Endothelial cell of umbilical vein (primary cell): ENCODE measurements around the gene NOTCH1. TPM values are rescaled to one million over a fixed set of nuclear protein-coding genes. Genes with fewer than 3 reads are reported as not detected.

Experiments used
- BruUV-seq: library from RNA; stranded (reverse); fragments of 400-500 nt; replicated peaks from 2 replicates; lab custom pipeline; 2021; lab: Mats Ljungman, UMichigan
- CTCF ChIA-PET: fragments of 300-600, 350-600 bp; sonication (Branson Sonifier 250); formaldehyde crosslinking; loops from one replicate; lab custom pipeline; 2021; ENCODE audit warnings: antibody characterized with exemption, inconsistent platforms; lab: Charles Lee
- POLR2A ChIA-PET: fragments of 300-600, 350-600 bp; sonication (Branson Sonifier 250); formaldehyde crosslinking; loops from one replicate; lab custom pipeline; 2021; ENCODE audit warnings: antibody characterized with exemption, inconsistent platforms; lab: Charles Lee
- DNase-seq: peaks from one replicate; pipeline ENCODE4 v3.0.0-alpha.2; 2011; ENCODE audit warnings: low read depth, low spot score
- FAIRE-seq: peaks from 2 replicates; lab custom pipeline; 2011; peaks lifted over from hg19 to GRCh38; lab: Jason Lieb, UNC
- H2AFZ ChIP-seq: 2 replicates; pipeline ENCODE4 v1.6.0; 2012; ENCODE audit warnings: low read depth, low read length, control low read depth, inconsistent platforms
- H3K27ac ChIP-seq: 2 replicates; pipeline ENCODE4 v1.5.1; 2011; ENCODE audit warnings: low read depth, mild to moderate bottlenecking, control low read depth, low read length, moderate library complexity; ENCODE audit not compliant: insufficient read depth
- H3K27me3 ChIP-seq, 2 experiments: 2 replicates each; pipeline versions ENCODE4 v1.6.0 to v1.6.1; 2011; ENCODE audit warnings: low read length in 2 of 2, mixed read lengths in 1 of 2; ENCODE audit not compliant: control insufficient read depth in 2 of 2, insufficient read depth in 2 of 2
- H3K36me3 ChIP-seq, 2 experiments: 2 replicates in 1 of 2; 3 replicates in 1 of 2; pipeline ENCODE4 v1.5.1; 2011; ENCODE audit warnings: low read length in 2 of 2, mild to moderate bottlenecking in 1 of 2, moderate library complexity in 1 of 2; ENCODE audit not compliant: control insufficient read depth in 2 of 2, insufficient read depth in 2 of 2; ENCODE audit errors: extremely low read depth in 1 of 2
- H3K4me1 ChIP-seq: 3 replicates; pipeline ENCODE4 v1.5.1; 2011; ENCODE audit warnings: mild to moderate bottlenecking, low read length; ENCODE audit not compliant: control insufficient read depth, insufficient read depth; ENCODE audit errors: extremely low read depth
- H3K4me2 ChIP-seq: 2 replicates; pipeline ENCODE4 v1.6.1; 2011; ENCODE audit warnings: low read length, control low read depth, mixed read lengths; ENCODE audit not compliant: insufficient read depth
- H3K4me3 ChIP-seq, 3 experiments: fragments of 200-600 bp in 1 of 3; sonication (generic), shearing (Covaris generic) in 1 of 3; replicated peaks in 1 of 3; 2 replicates each; pipeline ENCODE4 v1.5.1; 2011 to 2016; ENCODE audit warnings: control low read depth in 3 of 3, low read length in 3 of 3, mild to moderate bottlenecking in 2 of 3, inconsistent platforms in 1 of 3, low read depth in 1 of 3, moderate library complexity in 1 of 3; ENCODE audit not compliant: insufficient read depth in 1 of 3
- H3K79me2 ChIP-seq: 2 replicates; pipeline ENCODE4 v1.6.0; 2012; ENCODE audit warnings: low read length, inconsistent platforms; ENCODE audit not compliant: control insufficient read depth, insufficient read depth
- H3K9ac ChIP-seq: replicated peaks from 2 replicates; pipeline ENCODE3; 2011; ENCODE audit warnings: low read length, control low read depth; ENCODE audit not compliant: insufficient read depth; ENCODE audit errors: extremely low read depth
- H3K9me1 ChIP-seq: replicated peaks from 3 replicates; pipeline ENCODE4 v1.6.0; 2011; ENCODE audit warnings: mild to moderate bottlenecking, low read length; ENCODE audit not compliant: control insufficient read depth, insufficient read depth; ENCODE audit errors: extremely low read depth
- H3K9me3 ChIP-seq: replicated peaks from 2 replicates; pipeline ENCODE4 v1.5.1; 2012; ENCODE audit warnings: low read length, inconsistent platforms; ENCODE audit not compliant: control insufficient read depth, insufficient read depth
- H4K20me1 ChIP-seq: replicated peaks from 2 replicates; pipeline ENCODE3; 2011; ENCODE audit warnings: mild to moderate bottlenecking, low read length; ENCODE audit not compliant: control insufficient read depth, insufficient read depth; ENCODE audit errors: extremely low read depth
- CTCF ChIP-seq, 2 donors: IDR thresholded peaks; 1 replicate in 1 of 2; 2 replicates in 1 of 2; pipeline ENCODE4 v1.5.1; 2011; ENCODE audit warnings: low read length in 2 of 2, mild to moderate bottlenecking in 2 of 2, moderate library complexity in 2 of 2, control low read depth in 1 of 2, inconsistent platforms in 1 of 2, low read depth in 1 of 2; ENCODE audit not compliant: insufficient read depth in 1 of 2; ENCODE audit errors: extremely low read depth in 1 of 2
- EZH2 ChIP-seq: IDR thresholded peaks from 2 replicates; pipeline ENCODE4 v1.6.1; 2012; ENCODE audit warnings: borderline replicate concordance, low read depth, mild to moderate bottlenecking, moderate library complexity, low read length, inconsistent platforms; ENCODE audit not compliant: severe bottlenecking
- FOS ChIP-seq: IDR thresholded peaks from 2 replicates; pipeline ENCODE4 v1.6.1; 2011; ENCODE audit warnings: mild to moderate bottlenecking, low read length, moderate library complexity, borderline replicate concordance; ENCODE audit not compliant: insufficient read depth
- GATA2 ChIP-seq: IDR thresholded peaks from 2 replicates; pipeline ENCODE4 v1.7.0; 2011; ENCODE audit warnings: low read depth, mild to moderate bottlenecking, moderate library complexity, mixed read lengths, low read length; ENCODE audit not compliant: insufficient read length, insufficient read depth
- JUN ChIP-seq: IDR thresholded peaks from 2 replicates; pipeline ENCODE4 v1.6.1; 2011; ENCODE audit warnings: borderline replicate concordance, low read depth; ENCODE audit not compliant: insufficient read length, insufficient read depth
- MAX ChIP-seq: IDR thresholded peaks from 2 replicates; pipeline ENCODE4 v1.6.1; 2011; ENCODE audit not compliant: insufficient read depth, insufficient read length
- MYC ChIP-seq: IDR thresholded peaks from one replicate; pipeline ENCODE4 v1.6.1; 2011; ENCODE audit warnings: mild to moderate bottlenecking, low read depth, low read length
- POLR2A ChIP-seq: IDR thresholded peaks from 2 replicates; pipeline ENCODE4 v1.6.1; 2012; ENCODE audit warnings: low read depth, mild to moderate bottlenecking, control low read depth, low read length
- POLR2AphosphoS5 ChIP-seq: IDR thresholded peaks from 2 replicates; pipeline ENCODE4 v1.6.1; 2012; ENCODE audit warnings: low read depth, mild to moderate bottlenecking, control low read depth, low read length, moderate library complexity; ENCODE audit not compliant: insufficient read depth
- dilution Hi-C: fragments of 300-500 bp; cut with MboI; formaldehyde crosslinking; loops from one replicate; pipeline ENCODE4 v1.15.0; 2019; ENCODE audit warnings: low sequenced_read_pairs; ENCODE audit not compliant: extremely low pct_ligation_motif_present
- intact Hi-C: fragments of 100-400 bp; cut with micrococcal nuclease; formaldehyde crosslinking; loops from one replicate; pipeline ENCODE4 v1.10.0; 2022
- polyA plus RNA-seq, 4 experiments: library from polyadenylated mRNA; depleted of rRNA in 3 of 4; stranded (reverse) in 3 of 4; unstranded in 1 of 4; fragments of >200 nt; gene quantifications; 2 replicates each; pipeline versions ENCODE4 v1.2.1 to v1.2.3, GENCODE V29; 2011 to 2012; ENCODE audit warnings: missing spikeins in 1 of 4
- total RNA-seq: library from RNA; stranded (reverse); gene quantifications from 2 replicates; pipeline ENCODE4 v1.2.3, GENCODE V29; 2021

The NOTCH1 gene
- total and polyA plus RNA-seq, 2 donors (not counting 3 experiments of a cell fraction or from before 2014, with no cell fraction given) = 31.7 to 153 TPM

- TF ChIP-seq CTCF (IDR thresholded peaks at IDR 0.05; ENCODE audit: extremely low read depth in 1 of 2, insufficient read depth in 1 of 2, low read depth in 1 of 2, low read length in 2 of 2) (no peak), EZH2 (no peak), FOS (no peak), POLR2A (no peak), MAX (no peak), POLR2AphosphoS5 (no peak), GATA2 (no peak), MYC (no peak), JUN (no peak)
- H4K20me1 ChIP-seq = no peaks in the 10 kb centered on the region
- dilution Hi-C loops (no loop called here), intact Hi-C loops (no loop called here)
- DNase-seq (no peak), FAIRE-seq (no peak)
- no TSS peak for BruUV-seq
- POLR2A ChIA-PET = no interaction called here
- no peak overlapping the region for H2AFZ ChIP-seq
- no peaks in the 10 kb centered on the region for H3K4me1 ChIP-seq
- no peaks in the 10 kb centered on the region for H3K9me1 ChIP-seq
- H3K79me2 ChIP-seq = peaks cover 35% of the 10 kb centered on the region
- no peak overlapping the region for H3K27ac ChIP-seq
- H3K9me3 ChIP-seq = no peaks in the 10 kb centered on the region
- H3K4me2 ChIP-seq = no peak overlapping the region
- H3K4me3 ChIP-seq = no peak overlapping the region
- peaks cover 41 to 79% of the 10 kb centered on the region in 2 experiments for H3K36me3 ChIP-seq
- H3K27me3 ChIP-seq = no peaks in the 10 kb centered on the region
- no peak overlapping the region for H3K9ac ChIP-seq
- CTCF ChIA-PET = no interaction called here
Measured at GRCh38 chr9:136467766-136468165, 78.1 kb downstream of the NOTCH1 start.
